Pons (tissue), 1 donor: ENCODE data around the gene TMEM145.
"Not testable (repeated sequence)": the region's sequence is repeated elsewhere in the genome, so short reads cannot be mapped to it uniquely, and the experiment has no call there.

Experiments
- DNase-seq: peaks from one replicate; pipeline ENCODE4 v3.0.0-alpha.2; 2016; ENCODE audit warnings: low spot score

The TMEM145 gene

GRCh38 chr19:42313096-42313839 is at the start of gene TMEM145:
Gene TMEM145 (plus strand): TSS chr19:42313309. CDS start chr19:42313377, 68 bp downstream.
- no peak for DNase-seq

- not testable (repeated sequence) for DNase-seq
Observed at GRCh38 chr19:42266105-42266504, 47.0 kb upstream of the TMEM145 start.

GRCh38 chr19:42266928-42267603 is 46.0 kb upstream of the TMEM145 start:
- DNase-seq: not testable (repeated sequence)

- peak; percentile 37 for DNase-seq
Observed at GRCh38 chr19:42267644-42268141, 45.4 kb upstream of the TMEM145 start.

- DNase-seq: peak; percentile 100
Observed at GRCh38 chr19:42268142-42268703, 44.9 kb upstream of the TMEM145 start.

GRCh38 chr19:42268704-42269477 is 44.2 kb upstream of the TMEM145 start, which contains the start of gene CIC:
Gene CIC (plus strand): TSS chr19:42269252. CDS start chr19:42271784, 2,532 bp downstream.
- peak; percentile 100 for DNase-seq

- peak; percentile 32 for DNase-seq
Observed at GRCh38 chr19:42269478-42270345, 43.4 kb upstream of the TMEM145 start.

- peak; percentile 69 for DNase-seq
Observed at GRCh38 chr19:42270346-42271044, 42.6 kb upstream of the TMEM145 start.

- peak; percentile 61 for DNase-seq
Observed at GRCh38 chr19:42271045-42271419, 42.1 kb upstream of the TMEM145 start.

- no peak for DNase-seq
Observed at GRCh38 chr19:42271861-42272534, 41.1 kb upstream of the TMEM145 start.

- DNase-seq: no peak
Observed at GRCh38 chr19:42272535-42272897, 40.6 kb upstream of the TMEM145 start.

- DNase-seq: no peak
Observed at GRCh38 chr19:42272989-42273406, 40.1 kb upstream of the TMEM145 start.

- DNase-seq: no peak
Observed at GRCh38 chr19:42273407-42274064, 39.6 kb upstream of the TMEM145 start.

- DNase-seq: no peak
Observed at GRCh38 chr19:42274065-42274682, 38.9 kb upstream of the TMEM145 start.

GRCh38 chr19:42275103-42275502 is 38.0 kb upstream of the TMEM145 start:
- no peak for DNase-seq

GRCh38 chr19:42275517-42275916 is 37.6 kb upstream of the TMEM145 start:
- DNase-seq: no peak

GRCh38 chr19:42276284-42276683 is 36.8 kb upstream of the TMEM145 start:
- no peak for DNase-seq

- DNase-seq: no peak
Observed at GRCh38 chr19:42276821-42277220, 36.3 kb upstream of the TMEM145 start.
